NOMO-1 (cell line): ENCODE measurements around the gene ZBTB8A.
A peak's percentile ranks its signal among the peaks of the same experiment; 100 is the strongest.

ENCODE experiments used
- DNase-seq, 2 experiments: peaks; one replicate each; lab custom pipeline; 2025; ENCODE audit not compliant: unreplicated experiment in 2 of 2; lab: John Stamatoyannopoulos, UW

Gene ZBTB8A

GRCh38 chr1:32651461-32652073, 112.3 kb downstream of the ZBTB8A start:
- peak; percentile 31 to 42 for DNase-seq

- no peak for DNase-seq
Measured at GRCh38 chr1:32652244-32652962, 113.2 kb downstream of the ZBTB8A start.
